ENCODE measurements around the gene PLAGL1. TPM values are rescaled to one million over a fixed set of nuclear protein-coding genes. Genes with fewer than 3 reads are reported as not detected.

Gene PLAGL1
- total RNA-seq, 2 donors from 2014 or later: 36.6 to 51.8 TPM

DNA sequence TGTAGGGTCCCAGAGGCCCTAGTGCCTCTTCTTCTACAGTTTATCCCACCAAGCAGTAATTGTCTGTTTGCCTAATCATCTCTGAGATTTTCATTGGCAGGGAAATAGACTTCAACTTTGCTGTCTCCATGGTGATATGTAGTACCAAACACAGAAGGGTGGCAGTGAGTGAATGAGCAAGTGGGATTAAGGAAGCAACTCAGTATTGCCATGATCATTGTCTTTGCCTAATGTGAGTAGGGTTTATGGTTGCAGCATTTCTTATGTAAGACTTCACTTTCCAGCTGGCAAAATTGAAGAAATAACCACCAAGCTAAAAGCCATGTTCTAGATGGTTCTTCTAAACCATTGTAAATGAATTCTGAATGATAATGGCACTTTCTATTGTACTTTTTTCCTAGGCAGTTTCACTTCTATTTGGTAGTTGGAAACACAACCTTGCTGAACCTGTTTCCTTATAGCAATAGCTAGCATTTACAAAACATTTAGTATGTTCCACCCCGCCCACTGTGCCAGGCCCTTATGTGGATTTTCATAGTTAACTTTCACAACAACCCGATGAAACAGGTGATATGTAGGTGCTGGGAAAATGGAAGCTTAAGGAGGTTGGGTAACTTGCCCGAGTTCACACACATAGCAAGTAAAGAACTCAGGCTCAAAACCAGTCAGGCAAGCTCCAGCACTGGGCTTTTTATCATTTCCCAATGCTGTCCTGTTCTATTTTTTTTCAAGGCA, 111.8 kb downstream of the PLAGL1 start:
- Mint-ChIP-seq H3K27ac (no peak overlapping the region), H3K4me3 (no peak overlapping the region), H3K36me3 (ENCODE audit: insufficient read depth in 2 of 2) (no peaks in the 10 kb centered on the region), H3K9me3 (no peaks in the 10 kb centered on the region), H3K4me1 (ENCODE audit: low read depth) (no peaks in the 10 kb centered on the region), H3K27me3 (ENCODE audit: low read depth) (no peaks in the 10 kb centered on the region)
- ATAC-seq (replicated peaks in 1 of 2) (no peak), DNase-seq (no peak)

DNA sequence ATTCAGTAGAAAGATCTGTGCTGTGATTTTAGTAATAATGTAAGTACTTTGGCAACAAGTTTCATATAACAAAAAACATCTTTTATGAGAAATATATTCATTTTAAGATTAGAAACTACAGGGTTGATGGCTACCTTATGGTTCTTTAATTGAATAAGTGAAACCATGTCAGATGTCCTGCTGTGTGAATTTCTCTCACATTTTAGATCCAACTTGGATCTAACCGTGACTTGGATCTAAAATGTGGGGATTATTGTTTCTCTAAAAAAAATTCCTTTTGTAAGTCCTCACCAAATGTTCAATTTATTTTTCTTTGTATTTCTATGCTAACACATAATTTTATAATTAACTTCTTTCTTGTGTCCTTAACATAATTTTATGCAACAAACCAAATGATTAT, 113.4 kb downstream of the PLAGL1 start:
- H3K4me3 Mint-ChIP-seq: no peak overlapping the region
- ATAC-seq (replicated peaks in 1 of 2): no peak
- H3K27me3 Mint-ChIP-seq (ENCODE audit: low read depth): no peaks in the 10 kb centered on the region
- no peak overlapping the region for H3K27ac Mint-ChIP-seq
- H3K4me1 Mint-ChIP-seq (ENCODE audit: low read depth): no peaks in the 10 kb centered on the region
- no peak for DNase-seq
- H3K9me3 Mint-ChIP-seq: no peaks in the 10 kb centered on the region
- no peaks in the 10 kb centered on the region for H3K36me3 Mint-ChIP-seq (ENCODE audit: insufficient read depth in 2 of 2)

Other genes starting within 250 kb of the PLAGL1 start
- 10 to 100 TPM; 19.9 to 24.2 TPM for gene LTV1, start 164.9 kb downstream of the PLAGL1 start, total RNA-seq
- gene ZC2HC1B, start 143.8 kb downstream of the PLAGL1 start, total RNA-seq: not detected
- gene SF3B5, start 87.3 kb upstream of the PLAGL1 start, total RNA-seq: 100 to 1,000 TPM; 126 to 141 TPM
- 10 to 100 TPM; 34.0 to 36.0 TPM for gene STX11, start 142.3 kb upstream of the PLAGL1 start, total RNA-seq